H1 (cell line): ENCODE results near the gene PFDN6. TPM values are rescaled to one million over a fixed set of nuclear protein-coding genes. Genes with fewer than 3 reads are reported as not detected.
A peak's percentile ranks its signal among the peaks of the same experiment; 100 is the strongest.

Source experiments
- BACH1 ChIP-seq: IDR thresholded peaks from 2 replicates; pipeline ENCODE4 v1.6.1; 2012; ENCODE audit warnings: low read length, improper control_type of control experiment
- GTF2F1 ChIP-seq: IDR thresholded peaks from 2 replicates; pipeline ENCODE4 v1.6.1; 2012; ENCODE audit warnings: low read depth, low read length, improper control_type of control experiment, borderline replicate concordance
- HDAC6 ChIP-seq: IDR thresholded peaks from one replicate; pipeline ENCODE4 v1.7.1; 2012; ENCODE audit warnings: low read depth, mild to moderate bottlenecking, inconsistent platforms, low read length, moderate library complexity
- KDM5A ChIP-seq: fragments of 200-600 bp; IDR thresholded peaks from 2 replicates; pipeline ENCODE4 v1.7.1; 2012; ENCODE audit warnings: mild to moderate bottlenecking, low read length, inconsistent platforms, mixed read lengths
- SAP30 ChIP-seq: fragments of 300-600 bp; sonication (generic); IDR thresholded peaks from 2 replicates; pipeline ENCODE4 v1.7.1; 2012; ENCODE audit warnings: low read length, moderate library complexity, mild to moderate bottlenecking, inconsistent platforms; ENCODE audit not compliant: insufficient read depth, insufficient replicate concordance
- polyA plus RNA-seq, 7 experiments: library from polyadenylated mRNA; depleted of rRNA in 3 of 7; stranded (reverse) in 5 of 7; unstranded in 2 of 7; fragments of >200 nt in 5 of 7; fragments of 200-250 nt in 2 of 7; gene quantifications; 1 replicate in 5 of 7; 2 replicates in 1 of 7; 4 replicates in 1 of 7; pipeline versions ENCODE4 v1.2.1 to v1.2.3, GENCODE V29; 2011 to 2013; ENCODE audit warnings: missing spikeins in 2 of 7, mixed read lengths in 2 of 7
- total RNA-seq: library from RNA; stranded (reverse); fragmentation: NEBNext Ultra II Directional; extraction: Animal tissue kit (Norgen Biotek cat#: 25700); gene quantifications from 2 replicates; pipeline ENCODE4 v1.2.1, GENCODE V29; 2021
- TF ChIP-seq, protein P1 (sequence below): fragments of 300-600 bp; sonication (generic); IDR thresholded peaks from 2 replicates; pipeline ENCODE4 v1.7.1; 2012; ENCODE audit warnings: low read length, moderate library complexity, mild to moderate bottlenecking, inconsistent platforms; ENCODE audit not compliant: insufficient replicate concordance
- TF ChIP-seq, protein P2 (sequence below), 3 experiments: IDR thresholded peaks; 1 replicate in 2 of 3; 2 replicates in 1 of 3; pipeline versions ENCODE4 v1.5.1 to v1.6.1; 2011; ENCODE audit warnings: low read length in 3 of 3, mild to moderate bottlenecking in 3 of 3, inconsistent platforms in 2 of 3, low read depth in 1 of 3, moderate library complexity in 1 of 3; ENCODE audit not compliant: insufficient read depth in 1 of 3; ENCODE audit errors: control extremely low read depth in 1 of 3
- TF ChIP-seq, protein P3 (sequence below): IDR thresholded peaks from 2 replicates; pipeline ENCODE4 v1.6.1; 2012; ENCODE audit warnings: inconsistent platforms

PFDN6 gene
- total and polyA plus RNA-seq, 2 of the 8 experiments (the other 6 are each of a cell fraction or from before 2014, with no cell fraction given), result 32.0 to 95.7 TPM

DNA sequence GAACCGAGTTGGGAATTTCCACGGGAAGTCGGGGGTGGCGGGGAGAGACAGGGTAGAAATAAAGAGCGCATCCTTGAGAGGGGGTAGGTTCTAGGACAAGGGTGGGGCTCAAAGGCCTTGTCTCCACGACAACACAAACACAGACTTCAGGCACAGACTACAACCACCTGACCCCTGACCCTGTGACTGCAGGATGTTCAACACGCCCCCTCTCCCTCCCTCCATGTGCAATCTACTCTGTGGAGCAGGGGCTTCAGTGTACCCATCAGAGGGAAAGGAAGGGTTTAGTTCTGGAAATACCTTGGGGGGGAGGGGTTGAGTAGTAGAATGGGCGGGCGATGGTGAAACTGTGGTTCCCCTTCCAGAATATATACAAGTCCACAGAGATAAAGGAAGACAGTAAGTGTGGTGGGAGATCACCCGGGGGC is 25.1 kb downstream of the PFDN6 start (continued):
- TF ChIP-seq, protein P1, sequence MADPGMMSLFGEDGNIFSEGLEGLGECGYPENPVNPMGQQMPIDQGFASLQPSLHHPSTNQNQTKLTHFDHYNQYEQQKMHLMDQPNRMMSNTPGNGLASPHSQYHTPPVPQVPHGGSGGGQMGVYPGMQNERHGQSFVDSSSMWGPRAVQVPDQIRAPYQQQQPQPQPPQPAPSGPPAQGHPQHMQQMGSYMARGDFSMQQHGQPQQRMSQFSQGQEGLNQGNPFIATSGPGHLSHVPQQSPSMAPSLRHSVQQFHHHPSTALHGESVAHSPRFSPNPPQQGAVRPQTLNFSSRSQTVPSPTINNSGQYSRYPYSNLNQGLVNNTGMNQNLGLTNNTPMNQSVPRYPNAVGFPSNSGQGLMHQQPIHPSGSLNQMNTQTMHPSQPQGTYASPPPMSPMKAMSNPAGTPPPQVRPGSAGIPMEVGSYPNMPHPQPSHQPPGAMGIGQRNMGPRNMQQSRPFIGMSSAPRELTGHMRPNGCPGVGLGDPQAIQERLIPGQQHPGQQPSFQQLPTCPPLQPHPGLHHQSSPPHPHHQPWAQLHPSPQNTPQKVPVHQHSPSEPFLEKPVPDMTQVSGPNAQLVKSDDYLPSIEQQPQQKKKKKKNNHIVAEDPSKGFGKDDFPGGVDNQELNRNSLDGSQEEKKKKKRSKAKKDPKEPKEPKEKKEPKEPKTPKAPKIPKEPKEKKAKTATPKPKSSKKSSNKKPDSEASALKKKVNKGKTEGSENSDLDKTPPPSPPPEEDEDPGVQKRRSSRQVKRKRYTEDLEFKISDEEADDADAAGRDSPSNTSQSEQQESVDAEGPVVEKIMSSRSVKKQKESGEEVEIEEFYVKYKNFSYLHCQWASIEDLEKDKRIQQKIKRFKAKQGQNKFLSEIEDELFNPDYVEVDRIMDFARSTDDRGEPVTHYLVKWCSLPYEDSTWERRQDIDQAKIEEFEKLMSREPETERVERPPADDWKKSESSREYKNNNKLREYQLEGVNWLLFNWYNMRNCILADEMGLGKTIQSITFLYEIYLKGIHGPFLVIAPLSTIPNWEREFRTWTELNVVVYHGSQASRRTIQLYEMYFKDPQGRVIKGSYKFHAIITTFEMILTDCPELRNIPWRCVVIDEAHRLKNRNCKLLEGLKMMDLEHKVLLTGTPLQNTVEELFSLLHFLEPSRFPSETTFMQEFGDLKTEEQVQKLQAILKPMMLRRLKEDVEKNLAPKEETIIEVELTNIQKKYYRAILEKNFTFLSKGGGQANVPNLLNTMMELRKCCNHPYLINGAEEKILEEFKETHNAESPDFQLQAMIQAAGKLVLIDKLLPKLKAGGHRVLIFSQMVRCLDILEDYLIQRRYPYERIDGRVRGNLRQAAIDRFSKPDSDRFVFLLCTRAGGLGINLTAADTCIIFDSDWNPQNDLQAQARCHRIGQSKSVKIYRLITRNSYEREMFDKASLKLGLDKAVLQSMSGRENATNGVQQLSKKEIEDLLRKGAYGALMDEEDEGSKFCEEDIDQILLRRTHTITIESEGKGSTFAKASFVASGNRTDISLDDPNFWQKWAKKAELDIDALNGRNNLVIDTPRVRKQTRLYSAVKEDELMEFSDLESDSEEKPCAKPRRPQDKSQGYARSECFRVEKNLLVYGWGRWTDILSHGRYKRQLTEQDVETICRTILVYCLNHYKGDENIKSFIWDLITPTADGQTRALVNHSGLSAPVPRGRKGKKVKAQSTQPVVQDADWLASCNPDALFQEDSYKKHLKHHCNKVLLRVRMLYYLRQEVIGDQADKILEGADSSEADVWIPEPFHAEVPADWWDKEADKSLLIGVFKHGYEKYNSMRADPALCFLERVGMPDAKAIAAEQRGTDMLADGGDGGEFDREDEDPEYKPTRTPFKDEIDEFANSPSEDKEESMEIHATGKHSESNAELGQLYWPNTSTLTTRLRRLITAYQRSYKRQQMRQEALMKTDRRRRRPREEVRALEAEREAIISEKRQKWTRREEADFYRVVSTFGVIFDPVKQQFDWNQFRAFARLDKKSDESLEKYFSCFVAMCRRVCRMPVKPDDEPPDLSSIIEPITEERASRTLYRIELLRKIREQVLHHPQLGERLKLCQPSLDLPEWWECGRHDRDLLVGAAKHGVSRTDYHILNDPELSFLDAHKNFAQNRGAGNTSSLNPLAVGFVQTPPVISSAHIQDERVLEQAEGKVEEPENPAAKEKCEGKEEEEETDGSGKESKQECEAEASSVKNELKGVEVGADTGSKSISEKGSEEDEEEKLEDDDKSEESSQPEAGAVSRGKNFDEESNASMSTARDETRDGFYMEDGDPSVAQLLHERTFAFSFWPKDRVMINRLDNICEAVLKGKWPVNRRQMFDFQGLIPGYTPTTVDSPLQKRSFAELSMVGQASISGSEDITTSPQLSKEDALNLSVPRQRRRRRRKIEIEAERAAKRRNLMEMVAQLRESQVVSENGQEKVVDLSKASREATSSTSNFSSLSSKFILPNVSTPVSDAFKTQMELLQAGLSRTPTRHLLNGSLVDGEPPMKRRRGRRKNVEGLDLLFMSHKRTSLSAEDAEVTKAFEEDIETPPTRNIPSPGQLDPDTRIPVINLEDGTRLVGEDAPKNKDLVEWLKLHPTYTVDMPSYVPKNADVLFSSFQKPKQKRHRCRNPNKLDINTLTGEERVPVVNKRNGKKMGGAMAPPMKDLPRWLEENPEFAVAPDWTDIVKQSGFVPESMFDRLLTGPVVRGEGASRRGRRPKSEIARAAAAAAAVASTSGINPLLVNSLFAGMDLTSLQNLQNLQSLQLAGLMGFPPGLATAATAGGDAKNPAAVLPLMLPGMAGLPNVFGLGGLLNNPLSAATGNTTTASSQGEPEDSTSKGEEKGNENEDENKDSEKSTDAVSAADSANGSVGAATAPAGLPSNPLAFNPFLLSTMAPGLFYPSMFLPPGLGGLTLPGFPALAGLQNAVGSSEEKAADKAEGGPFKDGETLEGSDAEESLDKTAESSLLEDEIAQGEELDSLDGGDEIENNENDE, result no peak
- TF ChIP-seq BACH1, result no peak
- TF ChIP-seq, protein P2, sequence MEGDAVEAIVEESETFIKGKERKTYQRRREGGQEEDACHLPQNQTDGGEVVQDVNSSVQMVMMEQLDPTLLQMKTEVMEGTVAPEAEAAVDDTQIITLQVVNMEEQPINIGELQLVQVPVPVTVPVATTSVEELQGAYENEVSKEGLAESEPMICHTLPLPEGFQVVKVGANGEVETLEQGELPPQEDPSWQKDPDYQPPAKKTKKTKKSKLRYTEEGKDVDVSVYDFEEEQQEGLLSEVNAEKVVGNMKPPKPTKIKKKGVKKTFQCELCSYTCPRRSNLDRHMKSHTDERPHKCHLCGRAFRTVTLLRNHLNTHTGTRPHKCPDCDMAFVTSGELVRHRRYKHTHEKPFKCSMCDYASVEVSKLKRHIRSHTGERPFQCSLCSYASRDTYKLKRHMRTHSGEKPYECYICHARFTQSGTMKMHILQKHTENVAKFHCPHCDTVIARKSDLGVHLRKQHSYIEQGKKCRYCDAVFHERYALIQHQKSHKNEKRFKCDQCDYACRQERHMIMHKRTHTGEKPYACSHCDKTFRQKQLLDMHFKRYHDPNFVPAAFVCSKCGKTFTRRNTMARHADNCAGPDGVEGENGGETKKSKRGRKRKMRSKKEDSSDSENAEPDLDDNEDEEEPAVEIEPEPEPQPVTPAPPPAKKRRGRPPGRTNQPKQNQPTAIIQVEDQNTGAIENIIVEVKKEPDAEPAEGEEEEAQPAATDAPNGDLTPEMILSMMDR (IDR thresholded peaks at IDR 0.05; ENCODE audit: control extremely low read depth in 1 of 3, insufficient read depth in 1 of 3, low read depth in 1 of 3, low read length in 3 of 3), result no peak
- peak; percentile 54 for TF ChIP-seq SAP30
- TF ChIP-seq KDM5A, result no peak
- TF ChIP-seq HDAC6, result no peak
- TF ChIP-seq GTF2F1, result no peak
- TF ChIP-seq, protein P3, sequence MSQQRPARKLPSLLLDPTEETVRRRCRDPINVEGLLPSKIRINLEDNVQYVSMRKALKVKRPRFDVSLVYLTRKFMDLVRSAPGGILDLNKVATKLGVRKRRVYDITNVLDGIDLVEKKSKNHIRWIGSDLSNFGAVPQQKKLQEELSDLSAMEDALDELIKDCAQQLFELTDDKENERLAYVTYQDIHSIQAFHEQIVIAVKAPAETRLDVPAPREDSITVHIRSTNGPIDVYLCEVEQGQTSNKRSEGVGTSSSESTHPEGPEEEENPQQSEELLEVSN, result no peak
